Upper lobe of left lung (tissue), 4 donors: ENCODE data around the gene ZNF366.

Experiments
- POLR2A ChIP-seq, 4 donors: fragments of 450-650 bp; IDR thresholded peaks; one replicate each; pipeline ENCODE4 v1.5.1; 2016 to 2017; ENCODE audit warnings: antibody characterized with exemption in 4 of 4, mild to moderate bottlenecking in 2 of 4
- TF ChIP-seq, protein P1 (sequence below), 6 experiments: fragments of 450-650 bp in 4 of 6; fragments of 200-600 bp in 2 of 6; sonication (generic) in 2 of 6; IDR thresholded peaks; one replicate each; pipeline ENCODE4 v1.5.1; 2016 to 2019; ENCODE audit warnings: antibody characterized with exemption in 6 of 6

DNA sequence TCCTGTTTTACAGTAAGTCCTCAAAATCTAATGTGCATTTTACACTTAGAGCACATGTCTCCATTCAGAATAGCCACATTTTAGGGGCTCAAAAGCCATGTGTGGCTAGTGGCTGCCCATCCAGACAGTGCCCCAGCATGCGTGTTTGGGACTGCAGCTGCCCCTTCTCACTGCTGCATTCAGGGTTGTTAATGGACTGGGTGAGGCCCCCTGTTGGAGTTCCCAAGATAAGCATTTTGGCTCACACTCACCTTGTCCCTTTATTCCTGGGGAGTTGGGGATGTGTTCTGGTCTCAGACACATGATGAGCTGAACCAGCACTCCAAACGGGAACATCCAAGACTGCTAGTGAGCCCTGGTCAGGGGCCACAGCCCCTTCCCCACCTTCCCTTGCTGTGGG lies 22.2 kb upstream of the ZNF366 start:
- no peak for TF ChIP-seq POLR2A (IDR thresholded peaks at IDR 0.05)
- TF ChIP-seq, protein P1, sequence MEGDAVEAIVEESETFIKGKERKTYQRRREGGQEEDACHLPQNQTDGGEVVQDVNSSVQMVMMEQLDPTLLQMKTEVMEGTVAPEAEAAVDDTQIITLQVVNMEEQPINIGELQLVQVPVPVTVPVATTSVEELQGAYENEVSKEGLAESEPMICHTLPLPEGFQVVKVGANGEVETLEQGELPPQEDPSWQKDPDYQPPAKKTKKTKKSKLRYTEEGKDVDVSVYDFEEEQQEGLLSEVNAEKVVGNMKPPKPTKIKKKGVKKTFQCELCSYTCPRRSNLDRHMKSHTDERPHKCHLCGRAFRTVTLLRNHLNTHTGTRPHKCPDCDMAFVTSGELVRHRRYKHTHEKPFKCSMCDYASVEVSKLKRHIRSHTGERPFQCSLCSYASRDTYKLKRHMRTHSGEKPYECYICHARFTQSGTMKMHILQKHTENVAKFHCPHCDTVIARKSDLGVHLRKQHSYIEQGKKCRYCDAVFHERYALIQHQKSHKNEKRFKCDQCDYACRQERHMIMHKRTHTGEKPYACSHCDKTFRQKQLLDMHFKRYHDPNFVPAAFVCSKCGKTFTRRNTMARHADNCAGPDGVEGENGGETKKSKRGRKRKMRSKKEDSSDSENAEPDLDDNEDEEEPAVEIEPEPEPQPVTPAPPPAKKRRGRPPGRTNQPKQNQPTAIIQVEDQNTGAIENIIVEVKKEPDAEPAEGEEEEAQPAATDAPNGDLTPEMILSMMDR (IDR thresholded peaks at IDR 0.05): no peak
